ENCODE results near the gene CPPED1. TPM values are rescaled to one million over a fixed set of nuclear protein-coding genes. Genes with fewer than 3 reads are reported as not detected.

Gene CPPED1
- total RNA-seq, 2 donors from 2014 or later = 22.8 to 29.1 TPM

GRCh38 chr16:12721841-12722421 lies 81.8 kb downstream of the CPPED1 start:
- Histone ChIP-seq H3K4me3 (no peak overlapping the region), H3K36me3 (no peaks in the 10 kb centered on the region), H3K27me3 (no peaks in the 10 kb centered on the region), H3K9ac (ENCODE audit: low read depth in 2 of 2, low read length in 2 of 2) (no peak overlapping the region), H3K9me3 (no peaks in the 10 kb centered on the region), H3K27ac (no peak overlapping the region), H3K4me1 (no peaks in the 10 kb centered on the region)
- intact Hi-C loops (cut with DNase I) = no loop called here
- no peak for DNase-seq
- no peak for TF ChIP-seq CTCF (IDR thresholded peaks at IDR 0.05)

- intact Hi-C loops (cut with DNase I) = no loop called here
- Histone ChIP-seq H3K4me1 (no peaks in the 10 kb centered on the region), H3K27ac (no peak overlapping the region), H3K4me3 (no peak overlapping the region), H3K9me3 (no peaks in the 10 kb centered on the region), H3K36me3 (no peaks in the 10 kb centered on the region), H3K27me3 (no peaks in the 10 kb centered on the region), H3K9ac (ENCODE audit: low read depth in 2 of 2, low read length in 2 of 2) (no peak overlapping the region)
- DNase-seq = no peak
- no peak for TF ChIP-seq CTCF (IDR thresholded peaks at IDR 0.05)
Observed at GRCh38 chr16:12719972-12720371, 83.7 kb downstream of the CPPED1 start.

GRCh38 chr16:12716658-12717057 lies 87.0 kb downstream of the CPPED1 start:
- DNase-seq = no peak
- Histone ChIP-seq H3K4me1 (no peaks in the 10 kb centered on the region), H3K9ac (ENCODE audit: low read depth in 2 of 2, low read length in 2 of 2) (no peak overlapping the region), H3K27me3 (no peaks in the 10 kb centered on the region), H3K9me3 (no peaks in the 10 kb centered on the region), H3K4me3 (no peak overlapping the region), H3K36me3 (no peaks in the 10 kb centered on the region), H3K27ac (no peak overlapping the region)
- TF ChIP-seq CTCF (IDR thresholded peaks at IDR 0.05) = no peak
- intact Hi-C loops (cut with DNase I) = no loop called here

- Histone ChIP-seq H3K27ac (no peak overlapping the region), H3K4me1 (no peaks in the 10 kb centered on the region), H3K27me3 (no peaks in the 10 kb centered on the region), H3K36me3 (no peaks in the 10 kb centered on the region), H3K9ac (ENCODE audit: low read depth in 2 of 2, low read length in 2 of 2) (no peak overlapping the region), H3K4me3 (no peak overlapping the region), H3K9me3 (no peaks in the 10 kb centered on the region)
- no peak for TF ChIP-seq CTCF (IDR thresholded peaks at IDR 0.05)
- intact Hi-C loops (cut with DNase I) = no loop called here
- no peak for DNase-seq
Observed at GRCh38 chr16:12709807-12710206, 93.9 kb downstream of the CPPED1 start.

- DNase-seq = no peak
Observed at GRCh38 chr16:12708266-12708665, 95.4 kb downstream of the CPPED1 start.

More at GRCh38 chr16:12708266-12708665, 95.4 kb downstream of the CPPED1 start:
- H3K4me1 ChIP-seq = no peaks in the 10 kb centered on the region
- intact Hi-C loops (cut with DNase I) = no loop called here
- H3K9ac ChIP-seq (ENCODE audit: low read depth in 2 of 2, low read length in 2 of 2) = no peak overlapping the region
- no peak overlapping the region for H3K27ac ChIP-seq
- TF ChIP-seq CTCF (IDR thresholded peaks at IDR 0.05) = no peak
- H3K4me3 ChIP-seq = no peak overlapping the region
- no peaks in the 10 kb centered on the region for H3K36me3 ChIP-seq
- no peaks in the 10 kb centered on the region for H3K27me3 ChIP-seq
- H3K9me3 ChIP-seq = no peaks in the 10 kb centered on the region

Data from colonic mucosa (tissue), 4 donors.